ENCODE measurements around the gene TEX52.

Gene TEX52

DNA sequence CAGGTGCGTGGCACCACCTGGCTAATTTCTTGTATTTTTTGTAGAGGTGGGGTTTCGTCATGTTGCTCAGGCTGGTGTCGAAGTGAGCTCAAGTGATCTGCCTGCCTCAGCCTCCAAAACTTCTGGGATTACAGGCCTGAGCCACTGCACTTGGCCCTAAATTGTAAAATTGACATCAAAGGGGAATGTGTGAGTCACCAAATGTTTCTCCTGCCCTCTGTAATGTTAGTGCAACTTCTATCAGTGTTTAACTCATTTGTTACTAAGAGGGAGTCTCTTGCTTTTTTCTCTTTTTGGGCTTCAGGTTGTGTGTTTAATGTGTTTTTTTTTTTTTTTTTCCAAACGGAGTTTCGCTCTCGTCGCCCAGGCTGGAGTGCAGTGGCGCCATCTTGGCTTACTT is 36.2 kb upstream of the TEX52 start:
- no peak for DNase-seq (ENCODE audit: low read depth)

DNA sequence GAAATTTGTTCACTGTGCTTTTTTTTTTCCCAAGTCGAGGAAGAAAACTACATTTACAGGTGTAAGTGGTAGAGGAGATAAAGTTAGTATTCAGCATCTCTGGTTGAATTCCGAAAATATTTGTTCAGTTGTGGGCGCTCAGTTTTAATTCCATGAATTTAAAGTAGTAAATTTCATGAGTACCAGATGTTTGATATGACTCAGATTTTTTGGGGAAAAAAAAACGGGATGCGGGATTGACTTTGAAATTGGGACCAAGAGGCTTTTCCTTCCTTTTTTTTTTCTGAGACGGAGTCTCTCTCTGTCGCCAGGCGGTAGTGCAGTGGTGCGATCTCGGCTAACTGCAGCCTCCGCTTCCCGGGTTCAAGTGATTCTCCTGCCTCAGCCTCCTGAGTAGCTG is 35.4 kb upstream of the TEX52 start:
- no peak overlapping the region for H3K4me3 ChIP-seq (ENCODE audit: low read length)
- TF ChIP-seq CTCF (conservative IDR thresholded peaks at IDR 0.05; ENCODE audit: low read depth, low read length): no peak
- no peak for DNase-seq (ENCODE audit: low read depth)

More for the DNA sequence above, 36.2 kb upstream of the TEX52 start:
- no peak for TF ChIP-seq CTCF (conservative IDR thresholded peaks at IDR 0.05; ENCODE audit: low read depth, low read length)
- no peak overlapping the region for H3K4me3 ChIP-seq (ENCODE audit: low read length)

- no peak for DNase-seq (ENCODE audit: low read depth)
- no peak for TF ChIP-seq CTCF (conservative IDR thresholded peaks at IDR 0.05; ENCODE audit: low read depth, low read length)
- H3K4me3 ChIP-seq (ENCODE audit: low read length): peak overlapping the region; percentile 87
Observed at GRCh38 chr12:2891240-2892053, 34.6 kb upstream of the TEX52 start.

- peak within 1 kb of the TSS; percentile 87 for H3K4me3 ChIP-seq (ENCODE audit: low read length)
- TF ChIP-seq CTCF (conservative IDR thresholded peaks at IDR 0.05; ENCODE audit: low read depth, low read length): peak; percentile 4
- DNase-seq (ENCODE audit: low read depth): peak; percentile 85
Observed at GRCh38 chr12:2890388-2891239, 33.8 kb upstream of the TEX52 start, which contains the start of gene TULP3. TSS of gene TULP3 (plus strand) at chr12:2890891. CDS start at chr12:2890948, 57 bp downstream.

- peak overlapping the region; percentile 87 for H3K4me3 ChIP-seq (ENCODE audit: low read length)
- no peak for TF ChIP-seq CTCF (conservative IDR thresholded peaks at IDR 0.05; ENCODE audit: low read depth, low read length)
Observed at GRCh38 chr12:2890001-2890387, 33.2 kb upstream of the TEX52 start.

GRCh38 chr12:2886768-2887450 is 30.1 kb upstream of the TEX52 start:
- DNase-seq (ENCODE audit: low read depth): no peak
- no peak for TF ChIP-seq CTCF (conservative IDR thresholded peaks at IDR 0.05; ENCODE audit: low read depth, low read length)
- H3K4me3 ChIP-seq (ENCODE audit: low read length): no peak overlapping the region

More at GRCh38 chr12:2890001-2890387, 33.2 kb upstream of the TEX52 start:
- DNase-seq (ENCODE audit: low read depth): no peak

Data from retinal pigment epithelial cell (primary cell).